Kidney (tissue), 14 donors: Measurements from ENCODE around the gene URM1. TPM values are rescaled to one million over a fixed set of nuclear protein-coding genes. Genes with fewer than 3 reads are reported as not detected.

Source experiments
- DNase-seq, 5 donors: peaks; one replicate each; pipeline ENCODE4 v3.0.0-alpha.2; 2013 to 2020
- FAIRE-seq: peaks from 2 replicates; lab custom pipeline; 2012; peaks lifted over from hg19 to GRCh38; lab: Jason Lieb, UNC
- H3K27ac ChIP-seq, 2 donors: one replicate each; pipeline ENCODE4 v1.7.0; 2013; ENCODE audit warnings: low read depth in 2 of 2, low read length in 2 of 2, inconsistent platforms in 1 of 2
- H3K27me3 ChIP-seq: one replicate; pipeline ENCODE4 v1.7.1; 2013; ENCODE audit warnings: low read length, inconsistent platforms; ENCODE audit not compliant: control insufficient read depth, insufficient read depth
- H3K36me3 ChIP-seq, 3 donors: one replicate each; pipeline versions ENCODE4 v1.7.0 to v1.7.1; 2013; ENCODE audit warnings: low read length in 3 of 3, control low read depth in 1 of 3, inconsistent platforms in 1 of 3; ENCODE audit not compliant: insufficient read depth in 3 of 3, control insufficient read depth in 2 of 3
- H3K4me1 ChIP-seq, 3 donors: one replicate each; pipeline versions ENCODE4 v1.7.0 to v1.7.1; 2013; ENCODE audit warnings: low read length in 3 of 3, inconsistent platforms in 1 of 3, low read depth in 1 of 3; ENCODE audit not compliant: control insufficient read depth in 2 of 3, insufficient read depth in 2 of 3
- H3K4me3 ChIP-seq, 3 donors: one replicate each; pipeline versions ENCODE4 v1.7.0 to v1.8.1; 2013; ENCODE audit warnings: low read length in 3 of 3, control low read depth in 1 of 3, inconsistent platforms in 1 of 3
- H3K9ac ChIP-seq, 3 donors: one replicate each; pipeline versions ENCODE4 v1.7.0 to v1.7.1; 2013; ENCODE audit warnings: low read length in 3 of 3, control low read depth in 1 of 3, inconsistent platforms in 1 of 3
- H3K9me3 ChIP-seq, 3 donors: one replicate each; pipeline versions ENCODE4 v1.7.0 to v1.7.1; 2013; ENCODE audit warnings: low read length in 3 of 3, control low read depth in 1 of 3, inconsistent platforms in 1 of 3; ENCODE audit not compliant: control insufficient read depth in 2 of 3, insufficient read depth in 1 of 3
- CTCF ChIP-seq: IDR thresholded peaks from 3 replicates; pipeline ENCODE4 v1.5.1; 2012; ENCODE audit warnings: mild to moderate bottlenecking, moderate library complexity, borderline replicate concordance; ENCODE audit not compliant: insufficient read depth; ENCODE audit errors: extremely low read depth
- intact Hi-C: fragments of 100-400 bp; cut with DNase I; formaldehyde crosslinking; loops from one replicate; pipeline ENCODE4 v1.11.1; 2022
- polyA plus RNA-seq: library from polyadenylated mRNA; stranded (reverse); fragments of 350-450 nt; fragmentation: Illumina TruSeq; extraction: RNeasy Lipid Tissue Mini Kit (QIAGEN cat#74804); gene quantifications from one replicate; pipeline ENCODE4 v1.2.3, GENCODE V29; 2014; ENCODE audit warnings: low read depth, low replicate concordance; ENCODE audit not compliant: insufficient read depth
- total RNA-seq: library from RNA; stranded (reverse); fragmentation: NEBNext Ultra II Directional; extraction: Animal tissue kit (Norgen Biotek cat#: 25700); gene quantifications from one replicate; pipeline ENCODE4 v1.2.1, GENCODE V29; 2021
- donor health status: control.
- donor health status: control.
- donor health status: control.
- donor health status: control.
- donor health status: control.
- donor health status: DM: yes; HTN: yes; CAD: no.
- donor health status: Normal renal cell carcinoma (clear cell type).

URM1 gene
- total and polyA plus RNA-seq, 2 donors from 2014 or later: 55.2 to 55.9 TPM

- intact Hi-C loops: no loop called here
- peaks cover 0 to 18% (median 6%) of the 10 kb centered on the region in 3 donors for H3K4me1 ChIP-seq
- no peak overlapping the region for H3K9ac ChIP-seq
- no peak for TF ChIP-seq CTCF
- no peaks in the 10 kb centered on the region for H3K36me3 ChIP-seq
- FAIRE-seq (no peak), DNase-seq (no peak)
- H3K27ac ChIP-seq: no peak overlapping the region
- no peaks in the 10 kb centered on the region for H3K9me3 ChIP-seq
- peak overlapping the region in 1 of 3 donors; percentile 7 for H3K4me3 ChIP-seq
- no peaks in the 10 kb centered on the region for H3K27me3 ChIP-seq
Observed at GRCh38 chr9:128362774-128363173, 8.4 kb upstream of the URM1 start.

- no peak for FAIRE-seq
- Histone ChIP-seq H3K9me3 (no peaks in the 10 kb centered on the region), H3K27ac (no peak overlapping the region), H3K9ac (no peak overlapping the region), H3K36me3 (no peaks in the 10 kb centered on the region), H3K27me3 (no peaks in the 10 kb centered on the region), H3K4me3 (peak overlapping the region in 1 of 3 donors; percentile 56), H3K4me1 (peaks cover 0 to 21% (median 10%) of the 10 kb centered on the region in 3 donors)
- TF ChIP-seq CTCF: no peak
- DNase-seq: no peak
- intact Hi-C loops: no loop called here
Observed at GRCh38 chr9:128365525-128365924, 5.6 kb upstream of the URM1 start.

GRCh38 chr9:128369024-128369706, 2.0 kb upstream of the URM1 start:
- Histone ChIP-seq H3K4me3 (no peak overlapping the region), H3K9me3 (no peaks in the 10 kb centered on the region), H3K27me3 (no peaks in the 10 kb centered on the region), H3K4me1 (peaks cover 0 to 19% (median 9%) of the 10 kb centered on the region in 3 donors), H3K36me3 (no peaks in the 10 kb centered on the region), H3K9ac (no peak overlapping the region), H3K27ac (no peak overlapping the region)
- intact Hi-C loops: no loop called here
- no peak for TF ChIP-seq CTCF
- FAIRE-seq: no peak
- no peak for DNase-seq
